ENCODE measurements around the gene CD36.

Gene CD36

GRCh38 chr7:80637911-80638765 lies at the start of gene CD36:
CD36 (plus strand) TSS chr7:80638642; CDS start chr7:80646741, 8,099 bp downstream.
- no peaks in the 10 kb centered on the region for H3K9me2 ChIP-seq (ENCODE audit: low read depth, low read length)
- TF ChIP-seq, protein P1, sequence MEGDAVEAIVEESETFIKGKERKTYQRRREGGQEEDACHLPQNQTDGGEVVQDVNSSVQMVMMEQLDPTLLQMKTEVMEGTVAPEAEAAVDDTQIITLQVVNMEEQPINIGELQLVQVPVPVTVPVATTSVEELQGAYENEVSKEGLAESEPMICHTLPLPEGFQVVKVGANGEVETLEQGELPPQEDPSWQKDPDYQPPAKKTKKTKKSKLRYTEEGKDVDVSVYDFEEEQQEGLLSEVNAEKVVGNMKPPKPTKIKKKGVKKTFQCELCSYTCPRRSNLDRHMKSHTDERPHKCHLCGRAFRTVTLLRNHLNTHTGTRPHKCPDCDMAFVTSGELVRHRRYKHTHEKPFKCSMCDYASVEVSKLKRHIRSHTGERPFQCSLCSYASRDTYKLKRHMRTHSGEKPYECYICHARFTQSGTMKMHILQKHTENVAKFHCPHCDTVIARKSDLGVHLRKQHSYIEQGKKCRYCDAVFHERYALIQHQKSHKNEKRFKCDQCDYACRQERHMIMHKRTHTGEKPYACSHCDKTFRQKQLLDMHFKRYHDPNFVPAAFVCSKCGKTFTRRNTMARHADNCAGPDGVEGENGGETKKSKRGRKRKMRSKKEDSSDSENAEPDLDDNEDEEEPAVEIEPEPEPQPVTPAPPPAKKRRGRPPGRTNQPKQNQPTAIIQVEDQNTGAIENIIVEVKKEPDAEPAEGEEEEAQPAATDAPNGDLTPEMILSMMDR (IDR thresholded peaks at IDR 0.05; ENCODE audit: low read length): no peak
- no peak for TF ChIP-seq EZH2 (IDR thresholded peaks at IDR 0.05; ENCODE audit: borderline replicate concordance, low read length)
- H4K20me1 ChIP-seq (ENCODE audit: insufficient read depth, low read length): no peaks in the 10 kb centered on the region
- H3K9ac ChIP-seq (ENCODE audit: low read length): no peak within 1 kb of the TSS
- H3K36me3 ChIP-seq (ENCODE audit: insufficient read depth, low read length): no peaks in the 10 kb centered on the region
- H3K27ac ChIP-seq (ENCODE audit: low read depth, low read length, poor library complexity, severe bottlenecking): no peak within 1 kb of the TSS
- no peaks in the 10 kb centered on the region for H3K27me3 ChIP-seq (ENCODE audit: insufficient read depth, low read length)
- no peaks in the 10 kb centered on the region for H3K4me1 ChIP-seq (ENCODE audit: insufficient read depth, low read length, severe bottlenecking)
- H3K79me2 ChIP-seq (ENCODE audit: insufficient read depth, low read length): no peaks in the 10 kb centered on the region
- H3F3A ChIP-seq (ENCODE audit: insufficient read depth, low read length): no peaks in the 10 kb centered on the region
- no peak within 1 kb of the TSS for H2AFZ ChIP-seq (ENCODE audit: low read length)
- no peak within 1 kb of the TSS for H3K4me3 ChIP-seq (ENCODE audit: low read depth, low read length, poor library complexity, severe bottlenecking)
- H3K4me2 ChIP-seq (ENCODE audit: low read length): no peak within 1 kb of the TSS
- no peaks in the 10 kb centered on the region for H3K9me3 ChIP-seq (ENCODE audit: low read length)

DNA sequence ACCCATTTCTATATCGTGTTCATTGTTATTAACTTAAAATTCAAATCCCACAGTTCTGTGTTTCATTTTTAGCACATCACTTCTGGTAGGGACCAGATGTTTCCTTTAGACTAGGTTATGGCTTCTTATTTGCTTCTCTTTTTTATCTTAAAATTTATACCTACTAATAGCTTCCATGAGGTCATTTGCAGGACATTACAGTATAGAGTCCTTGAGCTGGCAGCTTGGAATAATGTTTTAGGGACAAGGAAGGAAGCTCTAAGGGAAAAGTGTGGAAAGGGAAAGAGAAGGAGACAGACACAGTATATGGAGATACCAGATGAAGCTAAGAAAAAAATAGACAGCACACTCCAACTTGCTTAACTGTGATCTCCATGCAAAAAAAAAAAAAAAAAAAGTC lies 48.8 kb upstream of the CD36 start:
- H3F3A ChIP-seq (ENCODE audit: insufficient read depth, low read length): no peaks in the 10 kb centered on the region
- H3K79me2 ChIP-seq (ENCODE audit: insufficient read depth, low read length): no peaks in the 10 kb centered on the region
- no peaks in the 10 kb centered on the region for H3K9me3 ChIP-seq (ENCODE audit: low read length)
- H3K9me2 ChIP-seq (ENCODE audit: low read depth, low read length): no peaks in the 10 kb centered on the region
- TF ChIP-seq, protein P1 (IDR thresholded peaks at IDR 0.05; ENCODE audit: low read length): no peak
- no peak for TF ChIP-seq EZH2 (IDR thresholded peaks at IDR 0.05; ENCODE audit: borderline replicate concordance, low read length)
- H3K27ac ChIP-seq (ENCODE audit: low read depth, low read length, poor library complexity, severe bottlenecking): no peak overlapping the region
- no peak overlapping the region for H3K4me2 ChIP-seq (ENCODE audit: low read length)
- no peak overlapping the region for H3K9ac ChIP-seq (ENCODE audit: low read length)
- H3K27me3 ChIP-seq (ENCODE audit: insufficient read depth, low read length): no peaks in the 10 kb centered on the region
- H3K36me3 ChIP-seq (ENCODE audit: insufficient read depth, low read length): no peaks in the 10 kb centered on the region
- no peaks in the 10 kb centered on the region for H3K4me1 ChIP-seq (ENCODE audit: insufficient read depth, low read length, severe bottlenecking)
- no peaks in the 10 kb centered on the region for H4K20me1 ChIP-seq (ENCODE audit: insufficient read depth, low read length)
- no peak overlapping the region for H2AFZ ChIP-seq (ENCODE audit: low read length)
- no peak overlapping the region for H3K4me3 ChIP-seq (ENCODE audit: low read depth, low read length, poor library complexity, severe bottlenecking)

DNA sequence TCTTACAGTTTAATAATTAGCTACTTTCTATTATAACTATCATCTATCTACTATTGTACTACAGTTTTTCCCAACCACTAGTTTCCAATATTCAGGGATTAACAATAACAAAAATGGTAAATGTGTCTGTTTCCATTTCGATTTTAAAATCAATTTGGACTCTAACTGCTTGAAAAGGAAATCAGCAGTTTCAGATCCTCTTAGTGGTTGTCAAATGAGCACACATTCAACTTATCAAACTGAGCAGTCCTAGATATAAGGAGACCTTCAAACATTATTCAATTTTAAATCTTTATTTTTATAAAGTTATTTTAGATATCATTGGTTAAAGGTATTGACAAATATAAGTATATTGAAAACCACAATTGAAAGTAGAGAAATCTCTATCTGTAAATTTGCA lies 46.8 kb upstream of the CD36 start:
- no peaks in the 10 kb centered on the region for H4K20me1 ChIP-seq (ENCODE audit: insufficient read depth, low read length)
- H3K4me2 ChIP-seq (ENCODE audit: low read length): no peak overlapping the region
- H3K9me3 ChIP-seq (ENCODE audit: low read length): no peaks in the 10 kb centered on the region
- no peak overlapping the region for H2AFZ ChIP-seq (ENCODE audit: low read length)
- no peaks in the 10 kb centered on the region for H3K9me2 ChIP-seq (ENCODE audit: low read depth, low read length)
- H3K4me1 ChIP-seq (ENCODE audit: insufficient read depth, low read length, severe bottlenecking): no peaks in the 10 kb centered on the region
- no peak overlapping the region for H3K27ac ChIP-seq (ENCODE audit: low read depth, low read length, poor library complexity, severe bottlenecking)
- no peaks in the 10 kb centered on the region for H3K79me2 ChIP-seq (ENCODE audit: insufficient read depth, low read length)
- no peak overlapping the region for H3K9ac ChIP-seq (ENCODE audit: low read length)
- H3K4me3 ChIP-seq (ENCODE audit: low read depth, low read length, poor library complexity, severe bottlenecking): no peak overlapping the region
- H3K27me3 ChIP-seq (ENCODE audit: insufficient read depth, low read length): no peaks in the 10 kb centered on the region
- no peaks in the 10 kb centered on the region for H3F3A ChIP-seq (ENCODE audit: insufficient read depth, low read length)
- no peak for TF ChIP-seq EZH2 (IDR thresholded peaks at IDR 0.05; ENCODE audit: borderline replicate concordance, low read length)
- TF ChIP-seq, protein P1 (IDR thresholded peaks at IDR 0.05; ENCODE audit: low read length): no peak
- H3K36me3 ChIP-seq (ENCODE audit: insufficient read depth, low read length): no peaks in the 10 kb centered on the region
